Endometrium (tissue), 2 donors: ENCODE results near the gene NAE1.
"Not testable (repeated sequence)": the region's sequence is repeated elsewhere in the genome, so short reads cannot be mapped to it uniquely, and the experiment has no call there.

Experiments used
- FAIRE-seq: peaks from 2 replicates; lab custom pipeline; 2012; peaks lifted over from hg19 to GRCh38; lab: Jason Lieb, UNC
- donor health status: control.
- donor health status: control.

The NAE1 gene

DNA sequence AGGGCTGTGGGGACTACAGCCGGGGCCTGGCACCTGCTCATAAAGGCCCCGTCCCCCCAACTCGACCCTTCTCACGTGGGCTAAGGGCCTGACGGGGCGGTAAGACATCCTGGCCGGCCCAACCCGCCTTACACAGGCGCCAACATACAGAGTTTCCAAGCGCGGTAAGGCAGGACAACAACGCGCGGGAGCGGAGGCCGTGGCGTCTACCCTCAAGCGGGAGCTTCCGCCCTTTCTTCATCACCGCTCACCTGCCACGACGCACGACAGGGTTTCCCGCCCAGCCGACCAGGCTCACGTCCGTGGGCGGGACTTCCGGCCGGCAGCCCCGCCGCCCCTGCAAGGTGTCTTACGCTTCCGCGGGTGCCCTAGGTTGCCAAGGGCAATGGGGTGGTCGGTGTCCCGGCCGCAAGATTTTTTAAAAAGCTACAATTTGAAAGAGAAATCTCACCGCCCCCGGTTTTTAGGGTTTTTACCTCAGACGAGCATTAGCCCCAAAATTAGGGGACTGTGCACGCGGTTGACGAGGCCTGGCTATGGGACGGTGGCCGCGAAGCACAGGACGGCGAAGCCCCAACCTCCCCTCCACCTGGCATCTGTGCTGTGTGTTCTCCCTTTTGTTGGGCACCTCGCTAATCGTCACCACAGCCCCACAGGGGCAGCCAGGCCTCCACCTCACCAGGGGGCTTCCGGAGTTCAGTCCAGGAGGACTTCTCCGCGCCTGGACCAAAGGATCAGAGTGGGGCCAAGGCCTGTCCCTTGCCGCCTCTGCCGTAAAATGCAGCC lies 29.3 kb downstream of the NAE1 start, which contains the start of gene TERB1:
TERB1 (minus strand) TSS at position 265 of the 786 bp plus-strand sequence. CDS start 4,786 bp downstream, outside the sequence.
- FAIRE-seq, result no peak

DNA sequence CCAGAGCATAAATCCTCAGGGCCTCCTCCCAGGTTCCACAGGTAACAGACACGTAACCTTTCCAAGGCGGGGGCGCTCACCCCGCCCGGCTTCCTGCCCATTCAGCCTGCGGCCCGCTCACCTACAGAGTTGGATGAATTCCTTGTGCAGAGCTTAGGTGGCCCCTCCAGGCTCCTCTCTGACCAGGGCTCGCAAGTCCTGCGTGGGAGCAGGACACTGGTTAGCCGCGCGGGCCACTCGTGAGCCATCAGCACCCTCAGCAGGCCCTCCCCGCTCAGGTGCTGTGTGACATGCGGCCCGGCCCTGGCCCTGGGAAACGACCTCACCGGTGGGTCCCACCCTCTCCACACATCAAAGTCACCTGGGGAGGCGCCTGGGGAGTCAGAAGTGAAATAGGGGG lies 29.9 kb downstream of the NAE1 start:
- FAIRE-seq, result no peak

DNA sequence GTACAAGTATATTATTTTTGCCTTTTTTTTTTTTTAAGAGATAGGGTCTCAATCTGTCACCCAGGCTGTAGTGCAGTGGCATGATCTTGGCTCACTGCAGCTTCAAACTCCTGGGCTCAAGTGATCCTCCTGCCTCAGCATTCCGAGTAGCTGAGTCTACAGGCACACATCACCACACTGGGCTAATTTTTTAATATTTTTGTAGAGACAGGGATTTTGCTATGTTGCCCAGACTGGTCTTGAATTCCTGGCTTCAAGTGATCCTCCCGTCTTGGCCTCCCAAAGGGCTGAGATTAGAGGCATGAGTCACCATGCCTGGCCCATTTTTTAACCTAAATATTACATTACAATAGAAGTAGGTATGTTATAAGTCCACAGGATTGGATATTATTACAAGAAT lies 32.6 kb downstream of the NAE1 start:
- FAIRE-seq, result no peak

DNA sequence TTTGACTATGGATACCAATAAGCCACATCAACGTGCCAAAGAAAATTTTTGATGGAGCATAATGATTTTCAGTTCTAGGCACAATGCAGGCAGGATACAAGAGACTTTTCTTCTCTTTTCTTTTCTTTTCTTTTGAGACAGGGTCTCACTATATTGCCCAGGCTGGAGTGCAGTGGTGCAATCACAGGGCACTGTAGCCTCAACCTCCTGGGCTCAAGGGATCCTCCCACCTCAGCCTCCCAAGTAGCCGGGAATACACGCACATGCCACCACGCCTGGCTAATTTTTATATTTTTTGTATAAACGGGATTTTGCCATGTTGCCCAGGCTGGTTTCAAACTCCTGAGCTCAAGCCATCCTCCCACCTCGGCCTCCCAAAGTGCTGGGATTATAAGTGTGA lies 36.8 kb downstream of the NAE1 start:
- not testable (repeated sequence) for FAIRE-seq

DNA sequence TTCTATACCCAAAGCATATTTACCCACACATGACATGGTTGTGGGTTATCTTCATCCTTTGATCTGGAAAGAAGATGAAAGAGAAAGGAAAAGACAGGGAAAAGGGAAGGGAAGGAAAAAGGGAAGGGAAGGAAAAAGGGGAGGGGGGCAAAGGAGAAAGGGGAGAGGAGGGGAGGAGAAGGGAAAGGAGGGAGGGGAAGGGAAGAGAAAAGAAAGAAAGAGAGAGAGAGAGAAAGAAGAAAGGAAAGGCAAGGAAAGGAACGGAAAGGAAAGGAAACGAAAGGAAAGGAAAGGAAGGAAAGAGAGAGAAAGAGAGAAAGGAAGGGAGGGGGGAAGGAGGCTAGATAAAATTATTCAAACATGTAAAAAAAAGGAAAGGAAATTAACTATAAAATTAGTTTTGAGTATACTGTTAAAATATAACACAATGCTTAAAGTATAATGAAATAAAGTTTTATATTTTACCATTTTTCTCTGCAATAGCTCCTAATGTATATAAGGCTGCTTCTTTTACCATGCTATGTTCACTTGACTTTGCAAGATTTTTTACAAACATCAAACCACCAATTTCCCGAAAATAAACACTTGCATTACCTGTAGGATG lies 40.5 kb downstream of the NAE1 start:
- FAIRE-seq, result no peak

DNA sequence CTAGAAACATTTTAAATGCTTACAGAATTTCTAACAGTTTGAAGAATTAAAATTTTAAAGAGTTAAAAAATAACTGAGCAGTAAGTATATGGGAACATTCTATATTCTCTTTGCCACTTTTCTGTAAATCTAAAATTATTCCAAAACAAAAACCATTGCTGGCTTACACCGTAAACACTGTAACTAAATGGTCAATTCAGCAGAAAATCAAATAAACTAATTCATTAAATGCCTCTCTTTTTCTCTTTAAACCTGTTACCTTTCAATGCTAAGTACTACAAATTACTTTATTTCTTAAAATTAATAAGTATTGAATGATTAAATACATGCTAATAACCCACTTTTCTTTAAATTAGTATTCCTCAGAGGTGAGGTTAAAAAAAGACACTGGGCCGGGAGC lies 43.3 kb downstream of the NAE1 start:
- FAIRE-seq, result no peak

DNA sequence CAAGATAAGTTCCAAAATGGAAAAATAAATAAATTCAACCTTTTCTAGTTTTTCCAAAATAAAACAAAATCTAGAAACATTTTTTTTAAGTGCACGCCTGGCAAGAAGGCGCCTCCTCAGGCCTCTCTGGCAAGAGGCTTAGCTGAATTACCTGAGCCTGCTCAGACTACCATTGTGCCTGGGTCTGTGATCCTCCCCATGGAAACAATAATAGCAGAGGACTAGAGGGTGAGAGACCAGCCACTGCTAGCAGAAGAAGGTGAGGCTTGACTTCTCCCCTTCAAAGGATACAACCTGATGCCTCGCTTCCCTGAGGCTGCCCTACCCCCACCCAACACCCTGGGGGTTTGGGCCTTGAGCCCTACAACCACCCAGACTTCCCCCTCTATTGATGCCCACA lies 44.2 kb downstream of the NAE1 start:
- FAIRE-seq, result no peak

DNA sequence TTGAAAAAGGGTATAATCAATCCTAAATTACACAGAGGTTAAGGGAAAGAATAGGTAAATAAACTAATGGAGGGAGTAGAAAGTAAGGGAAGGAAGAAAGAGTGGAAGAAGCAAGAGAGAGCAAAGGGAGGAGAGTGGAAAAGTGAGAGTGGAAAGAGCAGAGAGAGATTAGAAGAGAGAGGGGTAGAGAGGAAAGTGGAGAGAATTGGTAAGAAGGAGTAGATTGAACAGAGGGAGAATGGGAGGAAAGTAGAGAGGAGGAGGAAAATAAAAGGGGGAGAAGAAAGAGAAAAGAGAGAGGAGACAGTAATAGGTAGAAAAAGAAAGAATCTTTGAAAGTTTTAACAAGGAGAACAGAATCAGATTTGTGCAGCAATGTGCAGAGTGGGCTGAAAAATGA lies 54.3 kb downstream of the NAE1 start:
- FAIRE-seq, result no peak

DNA sequence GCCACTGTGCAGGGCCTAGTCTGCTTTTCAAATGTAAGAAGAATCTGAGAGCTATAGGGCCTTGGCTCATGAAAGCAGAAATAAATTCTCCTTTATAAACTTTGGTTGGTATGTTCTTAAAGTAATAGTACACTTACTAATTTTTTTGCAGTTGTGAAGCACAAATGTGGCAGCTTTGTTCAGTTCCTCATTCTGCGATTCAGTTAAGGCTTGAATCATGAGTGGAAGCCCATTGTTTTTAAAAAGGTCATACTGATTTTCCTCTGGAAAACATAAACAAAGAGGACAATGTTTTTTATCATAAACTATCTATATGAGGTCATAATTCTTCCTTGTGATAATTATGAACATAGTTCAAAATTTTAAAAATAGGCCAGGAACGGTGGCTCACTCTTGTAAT lies 55.8 kb downstream of the NAE1 start:
- FAIRE-seq, result no peak

DNA sequence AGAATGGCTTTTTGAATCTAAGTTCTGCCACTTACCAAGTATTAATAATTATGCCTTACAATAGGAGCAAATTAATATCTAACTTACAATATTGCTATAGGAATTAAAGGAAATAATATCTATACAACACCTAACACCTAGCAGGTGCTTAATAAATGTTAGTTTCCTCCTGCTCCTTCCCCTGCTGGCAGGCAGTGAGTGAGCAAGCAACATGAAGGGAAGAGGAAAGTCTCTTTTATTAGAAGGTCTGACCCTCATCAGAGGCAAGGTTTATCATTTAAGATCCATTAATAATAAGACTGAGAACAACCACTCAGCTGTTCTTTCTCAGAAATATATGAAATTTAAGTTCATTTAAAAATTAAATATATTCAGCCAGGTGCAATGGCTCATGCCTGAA lies 72.7 kb downstream of the NAE1 start:
- FAIRE-seq, result no peak

DNA sequence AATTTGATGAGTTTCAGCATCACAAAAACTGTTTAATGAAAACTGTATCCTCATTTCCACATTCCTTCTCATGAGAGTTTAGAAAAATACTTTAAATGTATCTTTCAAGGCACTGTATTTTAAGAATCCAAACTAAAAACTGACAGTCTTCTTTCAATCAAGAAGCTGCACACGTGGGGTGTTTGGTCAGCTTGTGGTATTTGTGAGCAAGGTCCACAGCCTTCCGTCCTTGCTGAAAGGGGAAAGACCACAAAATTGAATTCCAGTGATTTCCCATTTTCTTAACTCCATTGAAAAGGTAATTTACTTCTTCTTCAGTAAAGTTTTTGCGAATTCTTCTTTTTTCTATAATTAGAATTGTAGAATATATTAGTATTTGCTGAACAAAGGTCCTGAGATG lies 76.0 kb downstream of the NAE1 start:
- FAIRE-seq, result no peak

DNA sequence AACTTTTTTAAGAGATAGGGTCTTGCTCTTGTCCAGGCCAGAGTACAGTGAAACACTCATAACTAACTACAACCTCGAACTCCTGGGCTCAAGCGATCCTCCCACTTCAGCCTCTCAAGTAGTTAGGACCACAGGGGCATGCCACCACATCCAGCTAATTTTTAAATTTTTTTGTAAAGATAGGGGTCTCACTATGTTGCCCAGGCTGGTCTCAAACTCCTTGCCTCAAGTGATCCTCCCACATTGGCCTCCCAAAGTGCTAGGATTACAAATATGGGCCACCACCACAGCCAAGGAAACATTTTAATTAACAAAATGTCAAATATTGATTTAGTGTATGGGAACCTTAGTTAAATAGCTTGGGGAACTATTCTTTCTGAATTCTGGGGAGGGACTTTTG lies 76.6 kb downstream of the NAE1 start:
- FAIRE-seq, result no peak

DNA sequence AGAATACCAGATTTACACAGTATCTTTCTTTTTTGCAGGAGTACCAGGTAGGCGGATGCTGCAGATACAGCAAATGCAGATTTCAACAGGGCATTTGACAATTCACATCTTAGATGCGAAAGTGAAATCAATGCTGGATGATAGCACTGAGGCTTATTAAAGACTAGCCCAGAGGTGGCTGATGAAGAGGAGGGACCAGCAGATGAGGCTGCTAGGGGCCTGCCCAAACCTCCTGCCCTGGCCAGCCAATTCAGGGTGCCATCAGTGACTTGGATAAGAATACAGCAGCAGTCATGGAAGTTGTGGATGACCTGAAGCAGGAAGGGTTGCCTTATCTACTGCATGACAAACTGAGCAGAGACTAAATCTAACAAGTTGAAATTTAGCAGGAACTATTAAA lies 77.8 kb downstream of the NAE1 start:
- no peak for FAIRE-seq
